SK-N-SH treated with all-trans-retinoic acid at 6 μM for 48 hours (cell line): Measurements from ENCODE around the gene SCG3.

Source experiments
- ARNTL ChIP-seq: fragments of 450-650 bp; formaldehyde crosslinking; IDR thresholded peaks from 2 replicates; pipeline ENCODE4 v1.5.0; 2020; ENCODE audit warnings: low read depth, mild to moderate bottlenecking, moderate library complexity, borderline replicate concordance
- CSRNP3 ChIP-seq: fragments of 250-450 bp; sonication (Bioruptor Pico); IDR thresholded peaks from 2 replicates; pipeline ENCODE4 v1.5.1; 2021; ENCODE audit warnings: mild to moderate bottlenecking, moderate library complexity
- ISL1 ChIP-seq: fragments of 250-450 bp; sonication (Bioruptor Pico); IDR thresholded peaks from 2 replicates; pipeline ENCODE4 v2.1.2; 2022; ENCODE audit warnings: mild to moderate bottlenecking, moderate library complexity

DNA sequence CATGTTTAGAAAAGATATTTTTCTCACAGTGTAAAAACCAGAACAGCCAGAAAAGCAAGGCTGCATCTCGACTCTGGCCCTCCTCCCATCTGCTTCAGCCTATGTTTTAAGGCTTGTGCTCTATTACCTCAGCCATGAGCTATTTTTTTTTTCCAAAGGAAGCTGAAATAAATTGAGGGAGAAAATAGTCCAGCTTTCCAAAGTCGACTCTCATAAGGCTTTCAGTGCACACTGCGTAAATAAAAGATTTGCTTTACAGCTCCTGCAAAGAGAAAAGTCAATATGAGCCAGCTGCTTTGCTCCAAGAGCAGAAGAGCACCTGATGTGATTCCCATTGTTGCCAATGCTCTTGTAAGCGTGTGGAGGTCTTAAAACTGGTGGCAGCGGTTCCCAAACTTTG lies 26.7 kb downstream of the SCG3 start:
- TF ChIP-seq ARNTL (CRISPR knock-in tag) (no peak), CSRNP3 (CRISPR knock-in tag) (no peak), ISL1 (no peak)
